ENCODE measurements around the gene OR51E1.

GRCh38 chr11:4636962-4637661, 6.7 kb upstream of the OR51E1 start, which contains the start of gene OR51D1:
- TF ChIP-seq POLR2A (IDR thresholded peaks at IDR 0.05) (no peak), CTCF (IDR thresholded peaks at IDR 0.05 in 4 of 5, conservative IDR thresholded peaks at IDR 0.05 in 1 of 5) (peak; percentile 42 to 88 (median 77))
